Measurements from ENCODE around the gene TSHZ2.

TSHZ2 gene

DNA sequence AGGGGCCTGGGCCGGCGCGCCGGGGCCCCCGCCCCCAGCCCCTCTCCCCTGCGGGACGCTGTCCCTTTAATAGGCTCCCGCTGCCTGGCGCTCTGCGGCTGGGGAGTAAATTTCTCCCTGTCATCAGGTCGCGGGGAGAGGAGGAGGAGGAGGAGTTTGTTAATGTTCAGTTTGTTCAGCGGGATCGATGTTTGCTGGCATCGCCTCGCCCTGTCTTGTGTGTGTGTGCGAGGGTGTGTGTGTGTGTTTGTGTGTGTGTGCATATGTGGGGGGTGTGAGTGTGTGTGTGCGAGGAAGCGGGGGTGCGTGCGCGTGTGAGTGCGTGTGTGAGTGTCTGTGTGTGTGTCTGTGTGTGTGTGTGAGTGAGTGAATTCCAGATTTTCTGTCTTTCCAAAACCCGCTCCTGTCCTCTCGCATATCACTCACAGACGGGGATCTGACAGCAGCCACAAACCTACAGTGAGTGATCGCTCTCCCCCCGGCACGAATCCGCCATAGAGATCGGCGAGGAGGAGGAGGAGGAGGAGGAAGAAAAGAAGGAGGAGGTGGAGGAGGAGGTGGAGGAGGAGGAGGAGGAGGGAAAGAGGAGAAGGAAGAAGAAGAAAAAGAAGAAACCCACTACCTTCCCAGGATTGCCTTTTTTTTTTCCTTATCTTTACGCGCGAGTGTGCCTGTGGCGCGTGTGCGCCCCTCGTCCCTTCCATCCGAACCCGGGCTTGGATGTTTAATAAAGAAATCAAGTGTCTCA lies at the start of gene TSHZ2:
Gene TSHZ2 (plus strand): TSS at position 169 of the 748 bp plus-strand sequence. CDS start 936 bp downstream, outside the sequence.
- peak; percentile 67 for DNase-seq (ENCODE audit: low spot score)

GRCh38 chr20:52922436-52922835 lies 49.7 kb upstream of the TSHZ2 start:
- no peak for DNase-seq (ENCODE audit: low spot score)

DNA sequence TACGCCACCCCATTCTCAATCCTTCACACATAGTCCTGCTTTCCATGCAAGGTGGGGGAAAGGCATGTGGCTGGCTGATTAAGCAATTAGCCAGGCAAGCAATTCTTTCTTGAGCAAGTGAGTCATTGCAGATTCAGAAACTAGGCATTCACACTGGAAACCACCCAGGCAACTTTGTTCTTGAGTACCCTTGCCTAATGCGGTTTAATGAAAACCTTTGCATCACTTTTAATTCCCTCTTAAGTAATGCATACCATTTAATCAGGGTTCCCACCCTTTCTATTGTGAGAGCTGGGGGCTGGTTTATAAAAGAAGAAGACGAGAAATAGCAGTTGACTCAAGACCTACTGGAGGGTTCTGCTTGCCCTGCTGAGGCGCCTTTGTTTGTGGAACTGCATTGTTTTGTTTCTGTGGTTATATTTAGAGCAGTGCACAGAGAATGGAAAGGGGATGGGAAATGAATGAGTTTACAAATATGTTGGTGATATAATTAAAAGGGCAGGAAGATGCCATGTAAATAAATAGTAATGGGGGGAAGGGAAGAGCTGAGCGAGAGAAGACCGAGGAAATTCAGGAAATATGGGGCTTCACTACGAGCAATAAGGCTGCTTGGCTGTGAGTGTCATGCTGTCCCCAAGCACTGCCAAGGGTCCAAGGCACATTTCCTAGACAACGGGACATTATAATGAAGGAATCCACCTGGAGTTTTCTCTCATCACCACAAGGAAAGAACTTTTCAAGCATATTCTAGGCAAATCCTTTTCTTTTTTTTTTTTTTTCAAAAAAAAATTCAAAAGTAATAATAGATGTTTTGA lies 48.8 kb upstream of the TSHZ2 start:
- DNase-seq (ENCODE audit: low spot score), result peak; percentile 83

DNA sequence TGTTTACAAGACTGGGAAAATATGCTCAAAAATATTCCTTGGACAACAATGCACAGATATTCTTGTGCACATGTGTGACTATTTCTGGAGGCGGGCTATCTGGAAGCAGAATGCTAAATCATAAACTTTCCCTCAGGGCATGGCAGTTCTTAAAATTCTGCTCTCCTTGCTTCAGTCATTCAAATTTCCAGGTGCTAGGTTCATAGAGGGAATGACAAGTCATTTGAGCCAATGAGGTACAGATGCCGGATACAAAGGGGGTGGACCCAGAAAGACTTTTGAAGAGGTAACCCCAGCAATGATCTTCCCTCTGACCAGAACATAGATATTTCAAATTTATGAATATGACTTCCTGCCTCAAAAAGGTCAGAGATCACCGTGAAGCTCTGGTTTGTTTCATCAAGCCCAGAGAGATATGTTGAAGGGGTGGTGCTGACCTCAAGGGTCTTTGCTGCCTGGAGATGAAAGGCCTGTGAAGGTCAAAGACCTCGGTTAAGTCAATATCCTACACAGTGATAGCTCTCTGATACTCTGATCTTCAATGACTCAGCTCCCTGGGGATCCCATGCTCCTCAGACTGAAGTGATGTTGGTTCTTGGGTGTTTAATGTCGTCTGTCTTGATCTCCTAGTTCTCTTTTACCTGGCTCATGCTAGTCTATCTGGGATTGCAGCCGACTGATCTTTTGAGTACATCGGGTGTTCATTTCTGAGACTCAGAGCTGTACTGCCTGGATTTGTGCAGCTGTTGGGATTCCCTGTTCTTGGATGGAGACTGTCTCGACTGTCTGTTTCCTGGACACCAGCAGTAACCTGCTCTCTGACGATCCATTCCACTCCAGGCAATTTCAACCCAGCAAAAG lies 47.5 kb upstream of the TSHZ2 start:
- DNase-seq (ENCODE audit: low spot score), result no peak

DNA sequence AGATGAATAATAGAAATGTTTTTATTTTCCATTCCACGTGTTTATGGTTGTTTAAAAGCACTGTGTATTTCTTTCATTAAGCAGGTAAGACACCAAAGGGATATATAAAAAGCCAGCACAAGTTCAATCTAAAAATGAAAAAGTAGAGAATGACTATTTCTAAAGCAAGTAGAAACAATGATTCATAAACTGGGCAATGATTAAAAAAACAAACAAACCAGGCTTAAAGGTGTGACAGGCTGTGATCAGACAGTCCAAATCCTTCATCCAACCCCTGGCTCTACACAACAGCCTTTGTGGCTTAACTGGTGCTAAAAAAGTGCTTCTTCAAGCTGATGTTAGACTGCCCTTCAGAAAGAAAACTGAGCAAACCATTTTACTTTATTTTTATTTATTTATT lies 45.7 kb upstream of the TSHZ2 start:
- no peak for DNase-seq (ENCODE audit: low spot score)

- DNase-seq (ENCODE audit: low spot score), result no peak
These were observed 38.3 kb upstream of the TSHZ2 start for GRCh38 chr20:52933867-52934266.

- DNase-seq (ENCODE audit: low spot score), result no peak
These were observed 35.5 kb upstream of the TSHZ2 start for GRCh38 chr20:52936351-52937340.

DNA sequence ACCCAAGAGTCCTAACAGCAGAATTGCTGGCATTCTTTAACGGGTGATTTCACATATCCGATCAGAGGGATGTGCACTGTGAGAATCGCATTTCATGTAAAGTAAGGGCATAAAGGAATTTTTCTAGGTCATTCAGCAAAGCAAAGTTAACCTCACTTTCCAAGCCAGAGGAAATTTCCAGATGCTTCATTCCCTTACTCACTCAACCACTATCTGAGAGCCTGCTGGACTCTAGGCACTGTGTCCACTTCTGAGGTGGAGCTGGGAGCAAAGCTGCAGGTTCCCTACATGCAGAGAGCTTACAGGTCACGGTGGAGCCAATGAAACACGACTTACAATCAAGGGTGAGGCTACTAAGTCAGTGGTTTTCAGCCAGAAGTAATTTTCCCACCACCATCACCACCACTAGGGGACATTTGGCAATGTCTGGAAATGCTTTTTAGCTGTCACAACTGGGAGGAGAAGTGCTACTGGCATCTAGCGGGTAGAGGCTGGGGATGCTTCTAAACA lies 34.5 kb upstream of the TSHZ2 start:
- peak; percentile 10 for DNase-seq (ENCODE audit: low spot score)

GRCh38 chr20:52939141-52939540 lies 33.0 kb upstream of the TSHZ2 start:
- DNase-seq (ENCODE audit: low spot score), result no peak

DNA sequence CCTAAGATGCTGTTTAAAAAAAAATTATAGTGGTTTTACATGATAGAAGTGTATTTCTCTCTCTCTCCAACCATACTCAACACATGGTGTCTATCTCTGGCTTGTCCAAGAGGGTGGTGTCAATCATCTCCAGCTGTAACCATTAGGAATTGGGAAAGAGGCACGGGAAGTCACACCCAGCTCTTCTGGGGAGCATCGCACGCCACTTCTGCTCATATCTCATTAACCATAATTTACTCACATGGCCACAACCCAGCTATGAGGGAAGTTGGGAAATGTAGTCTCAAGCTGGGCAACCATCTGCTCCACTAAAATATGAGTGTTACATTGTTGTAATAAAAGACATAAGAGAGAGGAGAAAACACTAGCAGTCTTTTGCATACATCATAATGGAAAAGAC lies 30.4 kb upstream of the TSHZ2 start:
- DNase-seq (ENCODE audit: low spot score), result peak; percentile 49

GRCh38 chr20:52943185-52943841 lies 28.8 kb upstream of the TSHZ2 start:
- DNase-seq (ENCODE audit: low spot score), result peak; percentile 63

GRCh38 chr20:52945268-52945667 lies 26.9 kb upstream of the TSHZ2 start:
- no peak for DNase-seq (ENCODE audit: low spot score)

GRCh38 chr20:52945862-52946522 lies 26.2 kb upstream of the TSHZ2 start:
- DNase-seq (ENCODE audit: low spot score), result no peak

- no peak for DNase-seq (ENCODE audit: low spot score)
These were observed 23.7 kb upstream of the TSHZ2 start for GRCh38 chr20:52948491-52948890.

- peak; percentile 31 for DNase-seq (ENCODE audit: low spot score)
These were observed 19.1 kb upstream of the TSHZ2 start for GRCh38 chr20:52953020-52953419.

- no peak for DNase-seq (ENCODE audit: low spot score)
These were observed 17.3 kb upstream of the TSHZ2 start for GRCh38 chr20:52954849-52955248.

GRCh38 chr20:52958211-52958610 lies 13.9 kb upstream of the TSHZ2 start:
- DNase-seq (ENCODE audit: low spot score), result no peak

- DNase-seq (ENCODE audit: low spot score), result no peak
These were observed 13.0 kb upstream of the TSHZ2 start for GRCh38 chr20:52959125-52959524.

- DNase-seq (ENCODE audit: low spot score), result no peak
These were observed 10.0 kb upstream of the TSHZ2 start for GRCh38 chr20:52962183-52962582.

GRCh38 chr20:52963131-52963530 lies 9.0 kb upstream of the TSHZ2 start:
- no peak for DNase-seq (ENCODE audit: low spot score)
